HG03196 (cell line): ENCODE results near the gene ARAP2.

Experiments used
- ATAC-seq: cut with Tn5 transposase; IDR thresholded peaks from one replicate; pipeline ENCODE4 v1.9.1; 2021; ENCODE audit not compliant: unreplicated experiment

Gene ARAP2, protein sequence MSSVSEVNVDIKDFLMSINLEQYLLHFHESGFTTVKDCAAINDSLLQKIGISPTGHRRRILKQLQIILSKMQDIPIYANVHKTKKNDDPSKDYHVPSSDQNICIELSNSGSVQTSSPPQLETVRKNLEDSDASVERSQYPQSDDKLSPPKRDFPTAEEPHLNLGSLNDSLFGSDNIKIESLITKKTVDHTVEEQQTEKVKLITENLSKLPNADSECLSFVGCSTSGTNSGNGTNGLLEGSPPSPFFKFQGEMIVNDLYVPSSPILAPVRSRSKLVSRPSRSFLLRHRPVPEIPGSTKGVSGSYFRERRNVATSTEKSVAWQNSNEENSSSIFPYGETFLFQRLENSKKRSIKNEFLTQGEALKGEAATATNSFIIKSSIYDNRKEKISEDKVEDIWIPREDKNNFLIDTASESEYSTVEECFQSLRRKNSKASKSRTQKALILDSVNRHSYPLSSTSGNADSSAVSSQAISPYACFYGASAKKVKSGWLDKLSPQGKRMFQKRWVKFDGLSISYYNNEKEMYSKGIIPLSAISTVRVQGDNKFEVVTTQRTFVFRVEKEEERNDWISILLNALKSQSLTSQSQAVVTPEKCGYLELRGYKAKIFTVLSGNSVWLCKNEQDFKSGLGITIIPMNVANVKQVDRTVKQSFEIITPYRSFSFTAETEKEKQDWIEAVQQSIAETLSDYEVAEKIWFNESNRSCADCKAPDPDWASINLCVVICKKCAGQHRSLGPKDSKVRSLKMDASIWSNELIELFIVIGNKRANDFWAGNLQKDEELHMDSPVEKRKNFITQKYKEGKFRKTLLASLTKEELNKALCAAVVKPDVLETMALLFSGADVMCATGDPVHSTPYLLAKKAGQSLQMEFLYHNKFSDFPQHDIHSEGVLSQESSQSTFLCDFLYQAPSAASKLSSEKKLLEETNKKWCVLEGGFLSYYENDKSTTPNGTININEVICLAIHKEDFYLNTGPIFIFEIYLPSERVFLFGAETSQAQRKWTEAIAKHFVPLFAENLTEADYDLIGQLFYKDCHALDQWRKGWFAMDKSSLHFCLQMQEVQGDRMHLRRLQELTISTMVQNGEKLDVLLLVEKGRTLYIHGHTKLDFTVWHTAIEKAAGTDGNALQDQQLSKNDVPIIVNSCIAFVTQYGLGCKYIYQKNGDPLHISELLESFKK (N-terminal part only)

DNA sequence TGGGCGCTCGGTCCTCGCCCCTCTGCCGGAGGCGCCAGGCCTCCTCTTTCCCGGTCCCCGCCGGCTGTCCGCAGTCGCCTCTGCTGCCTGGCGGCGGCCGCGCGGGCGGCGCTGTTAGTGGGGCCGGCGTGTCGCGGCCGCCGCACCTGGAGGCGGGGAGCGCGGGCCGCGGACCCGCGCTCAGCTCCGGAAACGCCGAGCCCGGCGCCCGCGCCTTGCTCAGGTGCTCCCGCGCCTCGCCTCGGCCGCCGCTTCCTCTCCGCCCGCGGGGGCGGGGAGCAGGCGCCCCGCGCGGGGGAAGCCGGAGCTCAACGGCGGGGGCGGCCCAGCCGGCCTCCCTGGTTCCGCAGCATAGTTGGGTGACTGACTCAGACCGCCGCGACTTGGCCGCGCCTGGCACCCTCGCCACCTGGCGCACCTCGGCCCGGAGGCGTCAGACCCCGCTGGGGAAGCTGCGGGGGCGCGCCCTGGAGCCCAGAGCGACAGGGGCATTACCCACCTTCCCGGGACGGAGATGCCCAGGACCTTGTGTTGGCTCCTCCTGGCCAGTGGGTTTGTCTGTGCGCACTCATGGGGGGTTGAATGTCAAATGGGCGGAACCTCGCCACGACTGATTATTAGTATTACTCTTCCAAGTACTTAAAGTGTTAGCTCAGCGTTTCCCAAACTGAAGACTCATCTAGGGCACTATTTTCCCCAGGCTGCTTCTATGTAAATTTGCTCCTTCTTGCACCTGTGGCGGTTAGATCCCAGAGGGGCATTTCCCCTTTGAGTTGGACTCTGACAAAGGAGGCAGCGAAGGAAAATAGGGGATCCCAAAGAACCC, at the start of gene ARAP2:
TSS of gene ARAP2 (minus strand) at position 258 of the 826 bp plus-strand sequence. CDS start 15,028 bp downstream, outside the sequence.
- peak; percentile 70 for ATAC-seq

DNA sequence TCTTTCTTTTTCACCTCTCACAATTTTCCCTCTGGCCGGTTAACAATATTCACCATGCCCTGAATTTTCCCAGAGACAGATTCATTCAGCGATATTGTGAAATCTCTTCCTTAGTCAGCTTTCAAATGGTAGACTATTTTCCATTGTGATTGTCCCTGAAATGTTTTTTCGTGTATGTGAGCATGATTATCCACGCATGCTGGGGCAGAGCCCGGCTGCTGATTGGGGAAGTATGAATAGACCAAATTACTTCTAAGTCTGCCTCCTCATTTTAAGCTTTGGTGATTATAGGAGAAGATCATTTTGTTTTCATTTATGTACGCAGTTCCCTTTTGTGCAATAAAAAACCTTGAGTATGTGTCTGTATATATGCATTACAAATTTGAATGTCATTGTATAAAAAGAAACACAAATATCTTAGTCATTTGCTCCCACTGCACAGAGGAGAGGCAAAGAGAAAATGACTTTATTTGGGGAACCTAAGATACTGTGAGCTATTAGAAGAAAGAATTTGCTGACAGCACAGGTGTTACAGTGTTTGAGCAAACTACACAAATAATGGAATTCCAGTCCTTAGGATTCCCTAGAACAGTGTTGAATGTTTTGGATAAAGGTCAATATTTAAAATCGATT, 48.4 kb upstream of the ARAP2 start:
- no peak for ATAC-seq

DNA sequence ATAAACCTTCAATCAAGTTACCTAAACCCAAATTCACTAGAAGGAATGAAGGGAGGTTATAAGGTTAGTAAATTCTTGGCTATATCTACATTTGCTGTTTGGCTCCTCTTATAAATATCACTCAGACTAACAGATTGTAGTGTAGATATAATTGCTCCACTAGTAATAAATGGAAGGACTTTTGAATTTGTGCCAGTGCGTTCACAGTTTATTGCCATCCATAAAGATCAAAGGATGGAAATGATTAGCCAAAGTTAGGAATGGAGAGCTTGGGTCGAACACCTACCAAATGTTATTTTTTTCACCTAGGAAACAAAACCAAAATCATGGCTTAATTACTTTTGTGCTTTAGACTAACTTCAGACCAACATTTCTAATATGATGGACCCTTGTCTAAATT, 46.3 kb upstream of the ARAP2 start:
- ATAC-seq: no peak

DNA sequence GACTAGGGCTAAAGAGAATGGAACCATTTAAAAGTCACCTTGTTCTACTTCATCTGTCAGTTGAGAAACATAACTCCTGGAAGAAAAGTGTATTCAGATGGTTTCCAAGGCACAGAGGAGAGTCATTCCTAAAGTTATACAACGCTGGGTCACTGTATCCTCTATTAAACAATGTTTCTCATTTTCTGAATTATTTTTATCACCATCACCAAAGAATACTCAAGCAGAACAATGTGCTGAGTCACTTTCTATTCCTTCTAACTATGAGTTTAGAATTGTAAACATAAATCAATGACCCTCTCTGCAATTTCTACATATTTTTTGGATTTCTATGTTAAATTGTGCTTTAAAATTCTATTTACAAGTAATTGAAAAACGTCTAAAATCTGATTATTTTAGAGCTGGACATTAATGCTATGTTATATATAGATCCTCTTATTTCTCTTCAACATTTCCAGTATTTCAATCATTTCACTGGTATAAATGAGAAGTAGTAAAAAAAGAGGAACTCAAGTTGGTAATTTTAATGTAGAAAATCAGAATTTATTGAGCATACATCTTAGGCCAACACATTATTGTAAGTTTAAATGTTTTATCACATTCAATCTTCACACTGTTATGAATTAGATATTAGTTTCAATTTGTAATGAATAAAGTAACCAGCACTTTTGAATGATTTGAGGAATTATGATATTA, 44.6 kb upstream of the ARAP2 start:
- no peak for ATAC-seq

DNA sequence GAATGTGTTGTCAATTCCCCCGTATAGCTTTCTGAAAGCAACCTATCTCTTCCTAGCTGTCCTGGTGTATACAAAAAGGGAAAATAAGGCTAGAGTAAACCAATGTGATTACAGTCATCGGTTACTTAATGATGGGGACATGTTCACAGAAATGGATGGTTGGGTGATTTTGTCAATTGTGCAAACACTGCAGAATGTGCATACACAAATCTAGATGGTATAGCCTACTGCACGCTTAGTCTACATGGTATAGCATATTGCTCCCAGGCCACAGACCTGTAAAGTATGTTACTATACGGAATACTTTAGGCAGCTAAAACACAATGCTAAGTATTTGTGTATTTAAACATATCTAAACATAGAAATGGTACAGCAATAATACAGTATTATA, 42.2 kb upstream of the ARAP2 start:
- ATAC-seq: no peak

DNA sequence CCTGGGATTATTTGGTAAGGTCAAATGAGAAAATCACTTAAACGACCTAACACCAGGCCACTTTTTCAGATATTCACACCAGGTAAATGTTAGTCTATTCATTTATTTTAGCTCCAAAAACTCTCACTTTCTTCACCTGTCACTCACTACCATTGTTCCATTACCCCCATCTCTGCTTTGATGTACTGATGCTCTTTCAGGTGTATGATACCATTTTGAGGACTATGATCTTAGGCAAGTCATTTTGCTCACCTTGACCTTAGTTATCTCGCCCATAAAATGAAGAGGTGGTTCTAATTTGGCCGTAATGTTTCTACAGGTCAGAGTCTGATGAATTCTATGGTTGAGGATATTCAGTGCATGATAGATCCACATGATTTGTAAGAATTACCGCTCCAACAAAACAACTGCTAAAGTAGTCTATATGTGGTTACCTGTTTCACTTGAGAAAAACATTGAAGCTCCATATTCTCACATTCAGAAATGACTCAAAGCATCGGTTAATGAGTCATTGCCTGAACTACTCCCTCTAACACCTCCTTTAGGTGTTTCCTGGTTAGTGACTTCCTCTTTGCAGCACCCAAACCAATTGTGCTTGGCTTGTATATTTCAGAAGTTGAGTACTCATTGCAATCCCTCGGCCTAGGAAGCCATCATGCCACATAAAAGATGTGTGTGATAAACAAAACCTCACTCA, 41.6 kb upstream of the ARAP2 start:
- peak; percentile 99 for ATAC-seq

DNA sequence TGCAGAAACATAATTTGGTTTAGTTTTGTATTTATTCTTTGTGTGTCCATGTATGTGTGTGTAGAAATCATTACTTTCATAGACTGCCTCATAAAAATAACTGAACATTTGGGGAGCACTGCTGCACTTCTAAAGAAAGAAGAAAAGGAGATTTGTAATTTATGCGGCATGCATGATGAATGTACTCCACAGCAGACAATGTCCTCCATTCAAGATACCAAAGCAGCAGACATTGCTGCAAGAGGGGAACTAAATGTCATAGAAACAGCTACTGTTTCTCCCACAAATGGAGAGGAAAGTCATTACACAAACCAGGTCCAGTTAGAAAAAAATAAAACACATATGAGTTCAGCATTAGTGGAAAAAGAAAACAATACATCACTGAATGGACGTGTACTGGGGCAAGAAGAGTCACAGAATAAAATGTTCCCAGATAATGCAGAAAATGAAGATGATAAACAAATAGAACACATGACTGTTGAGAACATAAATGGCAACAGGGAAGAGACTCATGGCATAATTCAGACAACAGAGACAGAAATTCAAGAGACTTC, 39.7 kb upstream of the ARAP2 start:
- ATAC-seq: no peak

DNA sequence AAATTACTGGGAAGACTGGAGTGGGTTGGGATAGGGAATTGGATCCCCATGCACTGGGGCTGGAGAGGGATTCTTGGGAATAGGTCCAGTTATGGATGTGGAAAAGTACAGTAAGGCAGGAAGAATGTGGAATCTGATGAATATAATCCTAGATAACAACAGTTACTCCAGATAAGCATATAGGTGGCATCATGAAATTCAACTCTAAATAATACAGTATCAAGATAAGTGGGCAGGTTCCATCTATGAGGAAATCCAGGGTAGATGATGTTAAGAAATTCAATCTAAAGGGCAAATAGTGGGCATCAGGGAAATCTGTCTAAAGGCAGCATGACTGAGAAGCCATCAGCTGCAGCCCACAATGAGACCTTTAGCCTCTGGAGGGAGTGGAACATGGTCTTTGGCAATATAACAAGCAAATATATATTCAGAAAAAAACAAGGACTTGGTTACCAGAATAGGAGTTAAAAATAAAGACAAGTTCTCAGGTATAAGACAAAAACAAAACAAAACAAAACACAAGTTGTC, 38.3 kb upstream of the ARAP2 start:
- ATAC-seq: no peak

DNA sequence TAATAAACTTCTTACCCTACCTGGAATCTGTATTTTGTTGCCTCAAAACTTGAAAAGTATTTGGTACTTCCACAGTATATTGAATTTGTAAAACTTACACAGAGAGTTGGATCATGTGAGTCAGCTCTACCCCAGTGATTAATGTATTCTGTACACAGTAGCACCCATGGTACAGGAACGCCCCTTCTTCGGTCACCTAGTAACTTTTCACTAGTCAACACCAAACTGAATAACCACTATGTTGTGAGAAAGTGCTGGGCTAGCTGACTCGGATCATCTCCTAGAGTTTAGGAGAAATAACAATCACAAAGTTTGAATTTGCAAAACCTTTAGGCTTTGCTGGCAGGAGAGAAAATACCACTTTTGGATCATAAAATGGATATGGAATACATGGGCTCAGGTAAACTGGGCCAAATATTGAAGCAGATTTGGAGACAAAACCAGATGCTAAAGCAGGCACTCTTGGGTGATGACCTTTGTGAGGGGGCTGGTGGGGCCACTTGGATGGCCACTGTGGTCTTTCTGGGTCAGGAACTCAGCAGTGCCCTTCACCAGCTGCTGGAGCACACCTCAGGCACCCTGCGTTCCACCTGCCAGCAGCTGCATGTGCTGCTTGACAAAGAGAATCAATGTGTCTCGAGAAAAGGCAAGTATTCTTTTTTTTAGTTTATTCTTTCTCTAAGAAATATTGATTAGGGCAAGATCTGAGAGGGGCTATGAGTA, 37.2 kb upstream of the ARAP2 start, which contains the start of gene DTHD1:
TSS of gene DTHD1 (plus strand) at position 233 of the 723 bp plus-strand sequence. CDS start at position 376, 143 bp downstream.
- ATAC-seq: no peak

DNA sequence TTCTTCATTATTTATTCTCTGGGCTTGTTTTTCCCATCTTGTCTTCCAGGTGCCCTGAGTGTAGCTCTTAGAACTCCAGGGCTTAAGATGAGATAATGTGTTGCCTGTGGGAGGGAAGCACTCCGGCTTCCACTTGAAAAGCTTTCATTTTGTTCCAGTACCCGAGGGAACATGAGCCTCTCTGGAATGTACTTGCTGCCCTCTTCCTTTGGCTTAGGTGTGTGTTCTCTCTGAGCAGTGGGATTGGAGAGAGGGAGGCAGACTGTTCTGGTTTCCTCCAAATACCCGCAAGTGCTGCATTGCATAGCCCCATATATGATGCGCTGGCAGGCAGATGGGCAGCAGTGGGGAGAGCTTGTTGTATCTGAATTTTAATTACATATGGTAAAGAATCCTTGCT, 36.2 kb upstream of the ARAP2 start:
- no peak for ATAC-seq

DNA sequence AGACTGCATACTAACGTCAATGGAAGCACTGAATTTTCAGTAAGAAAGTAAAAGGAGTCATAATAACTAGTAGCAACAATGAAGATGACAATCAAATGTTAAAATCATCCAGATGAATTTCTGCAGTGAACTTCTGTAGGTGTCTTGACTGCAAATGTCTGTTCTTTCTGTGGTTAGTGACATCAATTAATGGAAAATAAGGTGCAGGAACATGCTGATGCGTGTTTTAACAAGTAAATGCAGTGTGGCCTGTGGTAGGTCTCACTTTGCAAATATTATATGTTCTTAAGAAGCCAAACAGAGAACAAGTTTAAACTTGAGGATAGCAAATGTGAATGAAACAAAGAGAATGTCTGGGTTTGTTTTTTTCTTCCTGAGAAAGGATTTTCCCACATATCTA, 34.5 kb upstream of the ARAP2 start:
- ATAC-seq: no peak

DNA sequence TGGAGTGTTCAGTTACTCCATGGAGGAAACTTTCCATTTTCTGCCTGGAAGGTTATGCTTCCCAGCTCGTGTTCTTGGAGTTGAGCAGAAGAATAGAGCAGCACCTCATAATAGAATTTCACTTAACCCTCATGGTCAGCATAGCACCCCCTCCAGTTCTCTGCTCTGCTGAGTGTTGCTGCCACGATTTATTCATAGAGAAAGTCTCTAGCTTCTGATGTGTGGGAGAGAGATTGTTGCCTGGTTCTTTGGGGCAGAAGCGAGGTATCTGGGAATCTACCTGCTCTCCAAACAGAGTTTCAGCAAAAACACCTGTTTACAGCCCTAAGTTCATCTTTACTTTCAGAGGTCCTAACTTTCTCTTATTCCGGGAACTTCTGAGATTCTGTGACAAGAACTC, 33.2 kb upstream of the ARAP2 start:
- ATAC-seq: no peak

DNA sequence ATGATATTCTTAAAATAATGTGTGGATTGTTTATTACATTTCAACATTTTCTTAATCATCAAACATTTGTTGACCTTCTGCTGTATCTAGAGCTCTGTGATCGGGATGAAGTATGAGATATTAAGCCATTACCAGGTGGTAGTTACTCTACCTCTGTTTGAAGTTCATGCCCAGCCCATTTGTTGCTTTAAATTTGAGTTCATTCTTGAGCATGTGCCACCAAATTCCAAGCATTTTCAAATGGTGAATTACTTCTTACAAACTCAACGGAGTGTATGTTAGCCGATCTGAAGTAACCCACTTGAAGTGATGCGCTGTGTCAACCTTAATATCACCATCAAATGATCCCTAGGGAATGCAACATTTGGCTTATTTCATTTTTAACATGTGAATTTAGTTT, 29.8 kb upstream of the ARAP2 start:
- ATAC-seq: no peak

DNA sequence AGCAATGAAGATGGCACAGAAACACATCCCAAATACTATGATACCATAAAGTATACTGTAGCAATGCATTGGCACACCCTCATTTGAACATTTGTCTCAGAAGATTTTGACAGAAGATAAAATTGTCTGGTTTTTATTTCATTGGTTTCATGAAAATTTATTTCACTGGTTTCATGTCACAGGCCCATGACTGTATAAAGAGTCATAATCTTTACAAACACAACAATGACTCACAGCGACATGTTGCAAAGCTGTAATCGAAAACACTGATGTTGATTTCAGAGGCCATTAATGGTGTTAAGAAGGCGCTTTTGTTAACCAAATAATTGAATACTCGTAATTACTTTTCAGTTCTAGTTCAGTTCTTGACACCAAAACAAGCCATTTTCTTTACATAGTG, 29.0 kb upstream of the ARAP2 start:
- no peak for ATAC-seq

DNA sequence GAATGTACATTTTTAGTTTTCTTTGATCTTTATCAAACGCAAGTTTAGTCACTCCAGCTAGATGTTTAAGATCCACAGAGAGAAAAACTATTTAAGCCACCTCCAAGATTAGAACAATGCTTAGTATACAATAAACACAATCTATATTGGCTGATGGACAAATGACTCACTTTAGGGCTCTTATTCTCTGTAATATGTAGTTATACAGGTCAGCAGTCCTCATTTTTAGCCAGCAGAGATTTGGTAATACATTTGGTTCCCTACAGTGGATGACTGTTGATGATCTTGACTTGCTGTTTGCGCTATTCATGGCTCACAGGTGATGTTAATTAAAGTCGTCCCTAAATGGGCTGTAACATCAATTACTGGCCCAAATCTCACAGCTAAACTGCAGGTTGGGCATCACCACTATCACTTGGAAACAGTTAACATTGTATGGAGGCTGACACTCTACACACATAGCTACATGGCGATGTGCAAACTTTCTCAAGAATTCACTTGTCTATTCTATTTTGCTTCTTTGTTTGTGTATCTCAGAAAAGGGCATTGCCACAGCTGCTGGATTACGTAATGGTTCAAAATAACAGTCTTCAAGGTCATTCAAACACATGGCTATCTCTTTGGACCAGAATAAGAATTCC, 25.3 kb upstream of the ARAP2 start:
- ATAC-seq: no peak

DNA sequence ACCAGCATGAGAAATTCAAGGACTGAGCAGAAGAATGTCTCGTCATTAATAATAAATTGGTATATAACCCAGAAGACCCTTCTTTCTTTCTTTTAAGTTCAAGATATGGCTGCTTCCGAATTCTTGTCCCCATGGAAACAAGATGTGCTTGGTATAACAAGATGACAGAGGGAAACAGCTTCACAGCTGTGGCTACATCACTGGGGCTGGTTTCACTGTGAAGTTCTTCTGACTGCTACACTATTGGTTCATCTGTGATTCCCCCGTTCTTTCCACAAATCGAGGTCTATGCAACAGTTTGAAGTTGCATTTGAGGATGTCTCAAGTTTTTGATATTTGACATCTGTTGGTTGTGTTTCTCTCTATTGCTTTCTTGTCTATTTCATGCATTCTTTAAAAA, 24.8 kb upstream of the ARAP2 start:
- no peak for ATAC-seq
